ENCODE measurements around the gene ZNF18. TPM values are rescaled to one million over a fixed set of nuclear protein-coding genes. Genes with fewer than 3 reads are reported as not detected.

Gene ZNF18
- total and polyA plus RNA-seq, 2 of the 4 experiments (the other 2 are of a cell fraction), result 4.5 to 11.7 TPM

DNA sequence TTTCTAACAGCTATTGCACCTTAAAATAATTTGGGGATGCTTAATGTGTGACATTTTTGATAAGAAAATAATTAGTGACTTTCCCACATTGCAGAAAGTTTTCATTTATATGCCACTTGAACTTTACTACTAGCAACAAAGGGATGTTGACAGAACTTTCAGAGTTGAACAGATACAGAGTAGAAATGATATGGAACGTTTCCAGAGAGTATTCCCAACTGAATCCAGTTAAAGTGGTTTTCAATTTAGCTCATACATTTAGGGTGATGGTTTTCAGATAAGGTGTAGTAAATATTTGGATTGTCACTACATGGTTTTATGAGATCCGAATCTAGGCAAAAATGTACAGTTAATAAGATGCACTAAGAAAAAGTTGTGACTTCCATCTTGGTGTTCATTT, 40.7 kb upstream of the ZNF18 start:
- peaks cover 4% of the 10 kb centered on the region for H3K9me1 ChIP-seq (ENCODE audit: insufficient read depth, low read length)
- no peak overlapping the region for H4K5ac ChIP-seq (ENCODE audit: low read depth, low read length)
- H3K4me2 ChIP-seq (ENCODE audit: low read depth, low read length), result no peak overlapping the region
- H4K8ac ChIP-seq (ENCODE audit: low read depth in 2 of 2, low read length in 2 of 2), result no peak overlapping the region
- H3K27ac ChIP-seq (ENCODE audit: insufficient read depth, low read length), result no peak overlapping the region
- no peak overlapping the region for H3K9ac ChIP-seq (ENCODE audit: low read depth, low read length)
- DNase-seq (no peak), ATAC-seq (ENCODE audit: low read depth) (no peak)
- BruUV-seq (replicated peaks), result no TSS peak
- H2BK15ac ChIP-seq (ENCODE audit: low read depth, low read length), result no peak overlapping the region
- in situ Hi-C loops (cut with MboI; ENCODE audit: low sequenced_read_pairs), result no loop called here
- H2AK5ac ChIP-seq (ENCODE audit: low read depth, low read length), result no peak overlapping the region
- no peak overlapping the region for H2AK9ac ChIP-seq (replicated peaks; ENCODE audit: low read depth, low read length, poor library complexity)
- no peak overlapping the region for H2AFZ ChIP-seq (replicated peaks; ENCODE audit: low read length, poor library complexity)
- H2BK5ac ChIP-seq (ENCODE audit: low read depth, low read length, poor library complexity, severe bottlenecking), result no peak overlapping the region
- H4K20me1 ChIP-seq (ENCODE audit: insufficient read depth, low read length), result peaks cover 35% of the 10 kb centered on the region
- no peaks in the 10 kb centered on the region for H3K9me3 ChIP-seq (ENCODE audit: control insufficient read depth, insufficient read depth, low read length)
- no peak overlapping the region for H3K56ac ChIP-seq (ENCODE audit: extremely low read depth, insufficient read depth, low read length)
- CTCF ChIA-PET, result no interaction called here
- H4K91ac ChIP-seq (ENCODE audit: insufficient read depth, low read depth, low read length), result no peak overlapping the region
- H3K27me3 ChIP-seq (ENCODE audit: control insufficient read depth, insufficient read depth, low read length), result no peaks in the 10 kb centered on the region
- no peak overlapping the region for H3K4me3 ChIP-seq (ENCODE audit: insufficient read depth, low read depth, low read length)
- POLR2A ChIA-PET (ENCODE audit: unreplicated experiment), result no interaction called here
- intact Hi-C loops (cut with micrococcal nuclease), result no loop called here
- H3K4me1 ChIP-seq (ENCODE audit: control insufficient read depth, insufficient read depth, low read length), result peaks cover 2% of the 10 kb centered on the region
- no peak overlapping the region for H3K18ac ChIP-seq (ENCODE audit: low read depth, low read length)
- H3K4ac ChIP-seq (ENCODE audit: low read depth, low read length), result no peak overlapping the region
- H3K79me1 ChIP-seq (ENCODE audit: low read depth in 1 of 2, low read length in 2 of 2), result peaks cover 26 to 52% of the 10 kb centered on the region in 2 experiments
- peaks cover 3% of the 10 kb centered on the region for H3K36me3 ChIP-seq (ENCODE audit: control insufficient read depth, insufficient read depth, low read length)
- WGBS, 2 experiments (ENCODE audit: extremely low coverage in 2 of 2, insufficient read length in 1 of 2), result no CpG with 5 or more reads among the region's 2 CpGs
- no peak overlapping the region for H2BK20ac ChIP-seq (ENCODE audit: low read depth, low read length)
- H3K23ac ChIP-seq (ENCODE audit: low read depth, low read length), result no peak overlapping the region
- no peak overlapping the region for H2BK120ac ChIP-seq (ENCODE audit: low read depth, low read length)
- dilution Hi-C loops (cut with HindIII; ENCODE audit: low sequenced_read_pairs, unreplicated experiment), result no loop called here
- no peak overlapping the region for H3K14ac ChIP-seq (replicated peaks; ENCODE audit: low read depth, low read length)
- TF ChIP-seq CHD1 (IDR thresholded peaks at IDR 0.05; ENCODE audit: low read depth, low read length) (no peak), SMC3 (IDR thresholded peaks at IDR 0.05; ENCODE audit: low read depth, low read length) (no peak), BHLHE40 (IDR thresholded peaks at IDR 0.05; ENCODE audit: low read depth, low read length) (no peak), POLR2A (IDR thresholded peaks at IDR 0.05; ENCODE audit: low read depth, low read length) (no peak), MXI1 (IDR thresholded peaks at IDR 0.05; ENCODE audit: borderline replicate concordance, low read depth, low read length) (no peak), MAZ (IDR thresholded peaks at IDR 0.05; ENCODE audit: borderline replicate concordance, low read depth, low read length) (no peak)

All from IMR-90 (cell line).